K562 (cell line): Measurements from ENCODE around the gene APPL2.

Experiments
- ATF2 ChIP-seq: sonication (generic); formaldehyde crosslinking; IDR thresholded peaks from 2 replicates; pipeline ENCODE4 v1.8.1; 2022; ENCODE audit warnings: missing genetic modification reagents
- TCF7L2 ChIP-seq: fragments of 150-350 bp; IDR thresholded peaks from 2 replicates; pipeline ENCODE4 v1.6.1; 2016; ENCODE audit warnings: low read depth, mild to moderate bottlenecking, low read length, moderate library complexity
- TF ChIP-seq, protein P1 (sequence below): fragments of 450-650 bp; IDR thresholded peaks from 2 replicates; pipeline ENCODE4 v1.6.1; 2016; ENCODE audit warnings: missing biosample characterization, missing genetic modification characterization

DNA sequence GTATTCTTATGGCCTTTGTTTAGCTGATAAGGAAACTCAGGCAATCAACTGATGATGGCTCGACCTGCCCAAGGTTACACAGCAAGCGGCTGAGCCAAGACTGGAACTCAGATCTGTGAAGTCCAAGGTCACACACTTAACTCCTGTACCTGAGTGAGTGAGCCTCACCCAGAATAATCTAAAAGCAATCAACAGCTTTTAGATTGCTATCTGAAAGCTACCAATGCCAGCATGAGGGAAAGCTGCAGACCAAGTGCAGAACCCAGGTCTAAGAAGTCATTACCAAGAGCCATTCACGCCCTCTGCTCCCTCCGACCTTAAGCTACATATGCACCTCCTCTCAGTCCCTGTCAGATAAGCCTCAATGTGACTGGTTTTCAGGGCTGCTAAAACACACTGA, 12.1 kb downstream of the APPL2 start:
- TF ChIP-seq, protein P1, sequence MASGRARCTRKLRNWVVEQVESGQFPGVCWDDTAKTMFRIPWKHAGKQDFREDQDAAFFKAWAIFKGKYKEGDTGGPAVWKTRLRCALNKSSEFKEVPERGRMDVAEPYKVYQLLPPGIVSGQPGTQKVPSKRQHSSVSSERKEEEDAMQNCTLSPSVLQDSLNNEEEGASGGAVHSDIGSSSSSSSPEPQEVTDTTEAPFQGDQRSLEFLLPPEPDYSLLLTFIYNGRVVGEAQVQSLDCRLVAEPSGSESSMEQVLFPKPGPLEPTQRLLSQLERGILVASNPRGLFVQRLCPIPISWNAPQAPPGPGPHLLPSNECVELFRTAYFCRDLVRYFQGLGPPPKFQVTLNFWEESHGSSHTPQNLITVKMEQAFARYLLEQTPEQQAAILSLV (tag): no peak
- no peak for TF ChIP-seq ATF2 (CRISPR knock-in tag)
- TF ChIP-seq TCF7L2: no peak
